H1 (cell line): ENCODE measurements around the gene CRPPA. TPM values are rescaled to one million over a fixed set of nuclear protein-coding genes. Genes with fewer than 3 reads are reported as not detected.

Experiments
- BRCA1 ChIP-seq: IDR thresholded peaks from 2 replicates; pipeline ENCODE4 v1.6.1; 2012; ENCODE audit warnings: low read depth, low read length, improper control_type of control experiment
- KDM5A ChIP-seq: fragments of 200-600 bp; IDR thresholded peaks from 2 replicates; pipeline ENCODE4 v1.7.1; 2012; ENCODE audit warnings: mild to moderate bottlenecking, low read length, inconsistent platforms, mixed read lengths
- SAP30 ChIP-seq: fragments of 300-600 bp; sonication (generic); IDR thresholded peaks from 2 replicates; pipeline ENCODE4 v1.7.1; 2012; ENCODE audit warnings: low read length, moderate library complexity, mild to moderate bottlenecking, inconsistent platforms; ENCODE audit not compliant: insufficient read depth, insufficient replicate concordance
- polyA plus RNA-seq, 7 experiments: library from polyadenylated mRNA; depleted of rRNA in 3 of 7; stranded (reverse) in 5 of 7; unstranded in 2 of 7; fragments of >200 nt in 5 of 7; fragments of 200-250 nt in 2 of 7; gene quantifications; 1 replicate in 5 of 7; 2 replicates in 1 of 7; 4 replicates in 1 of 7; pipeline versions ENCODE4 v1.2.1 to v1.2.3, GENCODE V29; 2011 to 2013; ENCODE audit warnings: missing spikeins in 2 of 7, mixed read lengths in 2 of 7
- total RNA-seq: library from RNA; stranded (reverse); fragmentation: NEBNext Ultra II Directional; extraction: Animal tissue kit (Norgen Biotek cat#: 25700); gene quantifications from 2 replicates; pipeline ENCODE4 v1.2.1, GENCODE V29; 2021
- TF ChIP-seq, protein P1 (sequence below): fragments of 300-600 bp; sonication (generic); IDR thresholded peaks from 2 replicates; pipeline ENCODE4 v1.7.1; 2012; ENCODE audit warnings: low read length, moderate library complexity, mild to moderate bottlenecking, inconsistent platforms; ENCODE audit not compliant: insufficient replicate concordance
- TF ChIP-seq, protein P2 (sequence below): IDR thresholded peaks from 2 replicates; pipeline ENCODE4 v1.6.1; 2012; ENCODE audit warnings: inconsistent platforms

CRPPA gene
- total and polyA plus RNA-seq, 2 of the 8 experiments (the other 6 are each of a cell fraction or from before 2014, with no cell fraction given), result 0.23 to 0.39 TPM

DNA sequence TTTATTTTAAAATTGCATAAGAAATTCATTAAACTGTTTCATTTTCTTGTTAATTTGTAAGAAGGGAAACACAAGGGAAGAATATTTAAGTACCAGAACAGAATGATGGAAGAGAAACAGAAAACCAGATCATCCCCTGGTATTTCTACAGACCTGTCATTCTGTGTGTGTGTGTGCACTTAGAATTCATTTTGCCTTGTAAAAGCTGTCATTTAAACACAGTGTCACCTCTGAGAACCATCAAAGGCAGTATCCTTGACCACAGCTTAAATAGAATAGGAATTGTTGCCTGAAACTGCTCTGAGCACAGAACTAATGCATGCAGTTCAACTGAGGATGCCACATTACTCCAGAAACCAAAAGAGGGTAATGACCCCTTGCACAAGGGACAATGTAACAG is 6.8 kb upstream of the CRPPA start (continued):
- TF ChIP-seq, protein P1, sequence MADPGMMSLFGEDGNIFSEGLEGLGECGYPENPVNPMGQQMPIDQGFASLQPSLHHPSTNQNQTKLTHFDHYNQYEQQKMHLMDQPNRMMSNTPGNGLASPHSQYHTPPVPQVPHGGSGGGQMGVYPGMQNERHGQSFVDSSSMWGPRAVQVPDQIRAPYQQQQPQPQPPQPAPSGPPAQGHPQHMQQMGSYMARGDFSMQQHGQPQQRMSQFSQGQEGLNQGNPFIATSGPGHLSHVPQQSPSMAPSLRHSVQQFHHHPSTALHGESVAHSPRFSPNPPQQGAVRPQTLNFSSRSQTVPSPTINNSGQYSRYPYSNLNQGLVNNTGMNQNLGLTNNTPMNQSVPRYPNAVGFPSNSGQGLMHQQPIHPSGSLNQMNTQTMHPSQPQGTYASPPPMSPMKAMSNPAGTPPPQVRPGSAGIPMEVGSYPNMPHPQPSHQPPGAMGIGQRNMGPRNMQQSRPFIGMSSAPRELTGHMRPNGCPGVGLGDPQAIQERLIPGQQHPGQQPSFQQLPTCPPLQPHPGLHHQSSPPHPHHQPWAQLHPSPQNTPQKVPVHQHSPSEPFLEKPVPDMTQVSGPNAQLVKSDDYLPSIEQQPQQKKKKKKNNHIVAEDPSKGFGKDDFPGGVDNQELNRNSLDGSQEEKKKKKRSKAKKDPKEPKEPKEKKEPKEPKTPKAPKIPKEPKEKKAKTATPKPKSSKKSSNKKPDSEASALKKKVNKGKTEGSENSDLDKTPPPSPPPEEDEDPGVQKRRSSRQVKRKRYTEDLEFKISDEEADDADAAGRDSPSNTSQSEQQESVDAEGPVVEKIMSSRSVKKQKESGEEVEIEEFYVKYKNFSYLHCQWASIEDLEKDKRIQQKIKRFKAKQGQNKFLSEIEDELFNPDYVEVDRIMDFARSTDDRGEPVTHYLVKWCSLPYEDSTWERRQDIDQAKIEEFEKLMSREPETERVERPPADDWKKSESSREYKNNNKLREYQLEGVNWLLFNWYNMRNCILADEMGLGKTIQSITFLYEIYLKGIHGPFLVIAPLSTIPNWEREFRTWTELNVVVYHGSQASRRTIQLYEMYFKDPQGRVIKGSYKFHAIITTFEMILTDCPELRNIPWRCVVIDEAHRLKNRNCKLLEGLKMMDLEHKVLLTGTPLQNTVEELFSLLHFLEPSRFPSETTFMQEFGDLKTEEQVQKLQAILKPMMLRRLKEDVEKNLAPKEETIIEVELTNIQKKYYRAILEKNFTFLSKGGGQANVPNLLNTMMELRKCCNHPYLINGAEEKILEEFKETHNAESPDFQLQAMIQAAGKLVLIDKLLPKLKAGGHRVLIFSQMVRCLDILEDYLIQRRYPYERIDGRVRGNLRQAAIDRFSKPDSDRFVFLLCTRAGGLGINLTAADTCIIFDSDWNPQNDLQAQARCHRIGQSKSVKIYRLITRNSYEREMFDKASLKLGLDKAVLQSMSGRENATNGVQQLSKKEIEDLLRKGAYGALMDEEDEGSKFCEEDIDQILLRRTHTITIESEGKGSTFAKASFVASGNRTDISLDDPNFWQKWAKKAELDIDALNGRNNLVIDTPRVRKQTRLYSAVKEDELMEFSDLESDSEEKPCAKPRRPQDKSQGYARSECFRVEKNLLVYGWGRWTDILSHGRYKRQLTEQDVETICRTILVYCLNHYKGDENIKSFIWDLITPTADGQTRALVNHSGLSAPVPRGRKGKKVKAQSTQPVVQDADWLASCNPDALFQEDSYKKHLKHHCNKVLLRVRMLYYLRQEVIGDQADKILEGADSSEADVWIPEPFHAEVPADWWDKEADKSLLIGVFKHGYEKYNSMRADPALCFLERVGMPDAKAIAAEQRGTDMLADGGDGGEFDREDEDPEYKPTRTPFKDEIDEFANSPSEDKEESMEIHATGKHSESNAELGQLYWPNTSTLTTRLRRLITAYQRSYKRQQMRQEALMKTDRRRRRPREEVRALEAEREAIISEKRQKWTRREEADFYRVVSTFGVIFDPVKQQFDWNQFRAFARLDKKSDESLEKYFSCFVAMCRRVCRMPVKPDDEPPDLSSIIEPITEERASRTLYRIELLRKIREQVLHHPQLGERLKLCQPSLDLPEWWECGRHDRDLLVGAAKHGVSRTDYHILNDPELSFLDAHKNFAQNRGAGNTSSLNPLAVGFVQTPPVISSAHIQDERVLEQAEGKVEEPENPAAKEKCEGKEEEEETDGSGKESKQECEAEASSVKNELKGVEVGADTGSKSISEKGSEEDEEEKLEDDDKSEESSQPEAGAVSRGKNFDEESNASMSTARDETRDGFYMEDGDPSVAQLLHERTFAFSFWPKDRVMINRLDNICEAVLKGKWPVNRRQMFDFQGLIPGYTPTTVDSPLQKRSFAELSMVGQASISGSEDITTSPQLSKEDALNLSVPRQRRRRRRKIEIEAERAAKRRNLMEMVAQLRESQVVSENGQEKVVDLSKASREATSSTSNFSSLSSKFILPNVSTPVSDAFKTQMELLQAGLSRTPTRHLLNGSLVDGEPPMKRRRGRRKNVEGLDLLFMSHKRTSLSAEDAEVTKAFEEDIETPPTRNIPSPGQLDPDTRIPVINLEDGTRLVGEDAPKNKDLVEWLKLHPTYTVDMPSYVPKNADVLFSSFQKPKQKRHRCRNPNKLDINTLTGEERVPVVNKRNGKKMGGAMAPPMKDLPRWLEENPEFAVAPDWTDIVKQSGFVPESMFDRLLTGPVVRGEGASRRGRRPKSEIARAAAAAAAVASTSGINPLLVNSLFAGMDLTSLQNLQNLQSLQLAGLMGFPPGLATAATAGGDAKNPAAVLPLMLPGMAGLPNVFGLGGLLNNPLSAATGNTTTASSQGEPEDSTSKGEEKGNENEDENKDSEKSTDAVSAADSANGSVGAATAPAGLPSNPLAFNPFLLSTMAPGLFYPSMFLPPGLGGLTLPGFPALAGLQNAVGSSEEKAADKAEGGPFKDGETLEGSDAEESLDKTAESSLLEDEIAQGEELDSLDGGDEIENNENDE, result no peak
- TF ChIP-seq, protein P2, sequence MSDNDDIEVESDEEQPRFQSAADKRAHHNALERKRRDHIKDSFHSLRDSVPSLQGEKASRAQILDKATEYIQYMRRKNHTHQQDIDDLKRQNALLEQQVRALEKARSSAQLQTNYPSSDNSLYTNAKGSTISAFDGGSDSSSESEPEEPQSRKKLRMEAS, result no peak
- TF ChIP-seq KDM5A (no peak), SAP30 (no peak), BRCA1 (no peak)
